Tibial nerve (tissue), 4 donors: ENCODE data around the gene ZCCHC24.

Source experiments
- CTCF ChIP-seq, 5 experiments: fragments of 200-600 bp in 3 of 5; fragments of 450-650 bp in 2 of 5; sonication (generic) in 3 of 5; IDR thresholded peaks; one replicate each; pipeline ENCODE4 v1.5.1; 2016 to 2019; ENCODE audit warnings: antibody characterized with exemption in 5 of 5, mild to moderate bottlenecking in 3 of 5, moderate library complexity in 2 of 5
- EP300 ChIP-seq, 2 donors: sonication (generic); formaldehyde crosslinking; IDR thresholded peaks; one replicate each; pipeline ENCODE4 v1.6.1; 2017; ENCODE audit warnings: antibody characterized with exemption in 2 of 2, mild to moderate bottlenecking in 1 of 2
- POLR2A ChIP-seq, 2 donors: fragments of 450-650 bp; IDR thresholded peaks; one replicate each; pipeline ENCODE4 v1.6.1; 2017; ENCODE audit warnings: antibody characterized with exemption in 2 of 2, mild to moderate bottlenecking in 2 of 2, moderate library complexity in 2 of 2

GRCh38 chr10:79418274-79418673 lies 27.1 kb downstream of the ZCCHC24 start:
- TF ChIP-seq CTCF (IDR thresholded peaks at IDR 0.05) (no peak), POLR2A (IDR thresholded peaks at IDR 0.05) (no peak), EP300 (IDR thresholded peaks at IDR 0.05) (no peak)
